ENCODE measurements around the gene GRIA1. TPM values are rescaled to one million over a fixed set of nuclear protein-coding genes. Genes with fewer than 3 reads are reported as not detected.

GRIA1 gene
- total RNA-seq, 1 experiment from 2014 or later: not detected

GRCh38 chr5:153783362-153783658 lies 292.8 kb downstream of the GRIA1 start:
- BruUV-seq (replicated peaks): no TSS peak
- Histone ChIP-seq H3K27ac (ENCODE audit: low read length) (no peak overlapping the region), H3K4me1 (ENCODE audit: control insufficient read depth, insufficient read depth, low read length) (no peaks in the 10 kb centered on the region), H3K9me3 (ENCODE audit: control insufficient read depth, insufficient read depth, low read depth, low read length) (no peaks in the 10 kb centered on the region), H3K36me3 (ENCODE audit: control insufficient read depth, insufficient read depth, low read length) (no peaks in the 10 kb centered on the region), H3K27me3 (ENCODE audit: control insufficient read depth, insufficient read depth, low read length) (no peaks in the 10 kb centered on the region), H3K4me3 (ENCODE audit: low read depth in 2 of 2, low read length in 2 of 2) (no peak overlapping the region)
- ChIA-PET CTCF (no interaction called here), POLR2A (no interaction called here)
- intact Hi-C loops (cut with micrococcal nuclease; ENCODE audit: unreplicated experiment) (no loop called here), in situ Hi-C loops (cut with HindIII; ENCODE audit: low pct_unique_long_range_greater_than_20kb, low sequenced_read_pairs) (no loop called here)
- ATAC-seq: no peak
- TF ChIP-seq, protein P1, sequence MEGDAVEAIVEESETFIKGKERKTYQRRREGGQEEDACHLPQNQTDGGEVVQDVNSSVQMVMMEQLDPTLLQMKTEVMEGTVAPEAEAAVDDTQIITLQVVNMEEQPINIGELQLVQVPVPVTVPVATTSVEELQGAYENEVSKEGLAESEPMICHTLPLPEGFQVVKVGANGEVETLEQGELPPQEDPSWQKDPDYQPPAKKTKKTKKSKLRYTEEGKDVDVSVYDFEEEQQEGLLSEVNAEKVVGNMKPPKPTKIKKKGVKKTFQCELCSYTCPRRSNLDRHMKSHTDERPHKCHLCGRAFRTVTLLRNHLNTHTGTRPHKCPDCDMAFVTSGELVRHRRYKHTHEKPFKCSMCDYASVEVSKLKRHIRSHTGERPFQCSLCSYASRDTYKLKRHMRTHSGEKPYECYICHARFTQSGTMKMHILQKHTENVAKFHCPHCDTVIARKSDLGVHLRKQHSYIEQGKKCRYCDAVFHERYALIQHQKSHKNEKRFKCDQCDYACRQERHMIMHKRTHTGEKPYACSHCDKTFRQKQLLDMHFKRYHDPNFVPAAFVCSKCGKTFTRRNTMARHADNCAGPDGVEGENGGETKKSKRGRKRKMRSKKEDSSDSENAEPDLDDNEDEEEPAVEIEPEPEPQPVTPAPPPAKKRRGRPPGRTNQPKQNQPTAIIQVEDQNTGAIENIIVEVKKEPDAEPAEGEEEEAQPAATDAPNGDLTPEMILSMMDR (IDR thresholded peaks at IDR 0.05): no peak
- TF ChIP-seq REST (IDR thresholded peaks at IDR 0.05; ENCODE audit: insufficient read depth in 1 of 2, low read depth in 2 of 2, low read length in 1 of 2) (no peak), SIN3A (IDR thresholded peaks at IDR 0.05; ENCODE audit: borderline replicate concordance, insufficient read depth, low read depth, low read length) (no peak), POLR2AphosphoS5 (IDR thresholded peaks at IDR 0.05; ENCODE audit: low read depth, low read length) (no peak), TCF7L2 (IDR thresholded peaks at IDR 0.05; ENCODE audit: low read depth, low read length) (no peak)
- no peak for DNase-seq (ENCODE audit: low read depth, low spot score)

GRCh38 chr5:153784277-153784676 lies 293.8 kb downstream of the GRIA1 start:
- no peaks in the 10 kb centered on the region for H3K9me3 ChIP-seq (ENCODE audit: control insufficient read depth, insufficient read depth, low read depth, low read length)
- BruUV-seq (replicated peaks): no TSS peak
- H3K4me3 ChIP-seq (ENCODE audit: low read depth in 2 of 2, low read length in 2 of 2): no peak overlapping the region
- no peak for ATAC-seq
- in situ Hi-C loops (cut with HindIII; ENCODE audit: low pct_unique_long_range_greater_than_20kb, low sequenced_read_pairs): no loop called here
- H3K4me1 ChIP-seq (ENCODE audit: control insufficient read depth, insufficient read depth, low read length): no peaks in the 10 kb centered on the region
- ChIA-PET CTCF (no interaction called here), POLR2A (no interaction called here)
- DNase-seq (ENCODE audit: low read depth, low spot score): no peak
- TF ChIP-seq, protein P1 (IDR thresholded peaks at IDR 0.05): no peak
- no peak for TF ChIP-seq SIN3A (IDR thresholded peaks at IDR 0.05; ENCODE audit: borderline replicate concordance, insufficient read depth, low read depth, low read length)
- TF ChIP-seq REST (IDR thresholded peaks at IDR 0.05; ENCODE audit: insufficient read depth in 1 of 2, low read depth in 2 of 2, low read length in 1 of 2): no peak
- H3K27ac ChIP-seq (ENCODE audit: low read length): no peak overlapping the region
- intact Hi-C loops (cut with micrococcal nuclease; ENCODE audit: unreplicated experiment): no loop called here
- no peaks in the 10 kb centered on the region for H3K27me3 ChIP-seq (ENCODE audit: control insufficient read depth, insufficient read depth, low read length)
- H3K36me3 ChIP-seq (ENCODE audit: control insufficient read depth, insufficient read depth, low read length): no peaks in the 10 kb centered on the region
